C4-2B (cell line): ENCODE results near the gene ZFC3H1.

ENCODE experiments used
- H3K27ac ChIP-seq: fragments of 450-650 bp; 2 replicates; pipeline ENCODE4 v1.5.1; 2017
- CTCF ChIP-seq: fragments of 450-650 bp; conservative IDR thresholded peaks from 2 replicates; pipeline ENCODE4 v1.5.1; 2017; ENCODE audit warnings: mild to moderate bottlenecking
- ZFX ChIP-seq: fragments of 450-650 bp; IDR thresholded peaks from 2 replicates; pipeline ENCODE4 v1.6.1; 2017

The ZFC3H1 gene

GRCh38 chr12:71589478-71589881, 74.2 kb downstream of the ZFC3H1 start:
- TF ChIP-seq CTCF (no peak), ZFX (no peak)
- H3K27ac ChIP-seq = no peak overlapping the region

DNA sequence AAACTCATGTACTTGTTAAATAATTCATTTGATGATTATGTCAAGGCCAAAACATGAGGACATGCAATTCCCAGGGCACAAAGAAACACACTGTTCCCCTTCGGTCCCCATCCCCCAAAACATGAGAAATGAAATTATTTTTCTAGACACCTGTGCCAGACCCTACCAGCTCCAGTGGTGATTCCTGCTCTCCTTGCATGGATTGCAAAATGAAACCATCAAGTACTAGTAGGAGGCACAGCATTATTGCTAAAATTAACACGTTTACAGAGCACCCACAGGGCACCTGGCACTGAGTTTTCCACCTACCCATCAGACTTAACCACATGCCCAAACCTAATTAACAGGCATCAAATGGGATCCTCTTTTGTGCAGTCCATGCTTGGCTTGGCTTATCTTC, 76.6 kb downstream of the ZFC3H1 start:
- TF ChIP-seq ZFX (no peak), CTCF (no peak)
- H3K27ac ChIP-seq = no peak overlapping the region

DNA sequence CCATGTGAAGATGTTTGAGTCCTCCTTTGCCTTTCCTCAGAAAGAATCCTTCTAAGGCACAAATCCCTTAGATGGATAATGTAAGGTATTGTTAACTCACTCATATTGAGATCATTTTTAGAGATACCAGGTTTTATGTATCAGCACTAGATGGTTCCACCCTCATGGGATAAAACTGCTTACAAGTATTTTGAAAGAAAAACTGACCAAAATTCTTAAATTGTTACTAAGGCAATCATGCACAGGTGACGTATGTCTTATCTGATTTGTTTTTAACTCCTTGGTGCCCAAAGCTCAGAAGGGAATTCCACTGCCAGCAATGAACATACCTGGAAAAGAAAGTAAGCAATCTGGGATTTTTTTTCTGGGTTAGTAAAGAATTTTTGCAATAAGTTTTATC, 78.4 kb downstream of the ZFC3H1 start:
- no peak overlapping the region for H3K27ac ChIP-seq

GRCh38 chr12:71584356-71584755, 79.3 kb downstream of the ZFC3H1 start:
- TF ChIP-seq ZFX = no peak
- TF ChIP-seq CTCF = no peak

More for the DNA sequence above, 78.4 kb downstream of the ZFC3H1 start:
- TF ChIP-seq ZFX (no peak), CTCF (no peak)

GRCh38 chr12:71582925-71583324, 80.7 kb downstream of the ZFC3H1 start:
- no peak overlapping the region for H3K27ac ChIP-seq
- no peak for TF ChIP-seq CTCF
- TF ChIP-seq ZFX = no peak

More at GRCh38 chr12:71584356-71584755, 79.3 kb downstream of the ZFC3H1 start:
- no peak overlapping the region for H3K27ac ChIP-seq

DNA sequence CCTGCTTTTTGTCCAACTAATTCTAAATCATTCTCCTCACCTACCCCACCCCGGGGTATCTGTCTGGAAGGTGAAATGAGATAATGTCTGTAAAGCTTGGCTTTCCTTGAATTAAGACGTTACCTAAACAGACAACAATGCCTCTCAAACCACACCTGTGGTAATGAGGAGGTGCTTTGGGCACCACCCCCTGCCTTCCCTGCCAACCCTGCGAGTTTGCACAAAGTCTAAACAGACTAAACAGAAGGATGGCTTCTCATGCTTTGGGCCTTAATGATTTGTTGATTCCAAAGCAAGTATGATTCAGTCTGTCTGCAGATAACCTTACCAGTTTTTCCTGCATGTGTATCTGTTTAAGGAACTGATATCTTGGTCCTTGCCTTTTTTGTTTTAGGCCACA, 82.4 kb downstream of the ZFC3H1 start:
- TF ChIP-seq CTCF (no peak), ZFX (no peak)
- H3K27ac ChIP-seq = no peak overlapping the region

GRCh38 chr12:71578694-71579258, 84.9 kb downstream of the ZFC3H1 start:
- TF ChIP-seq ZFX (no peak), CTCF (no peak)
- H3K27ac ChIP-seq = no peak overlapping the region
